SK-N-SH (cell line): ENCODE data around the gene THSD4. TPM values are rescaled to one million over a fixed set of nuclear protein-coding genes. Genes with fewer than 3 reads are reported as not detected.

Experiments used
- CTCF ChIA-PET: fragments of 300-600, 350-600 bp; formaldehyde crosslinking; extraction: SDS; loops from one replicate; lab custom pipeline; 2021; lab: Yijun Ruan, JAX
- POLR2A ChIA-PET: fragments of 350-600 bp; sonication (Branson Sonifier 250); formaldehyde crosslinking; extraction: SDS; loops from one replicate; lab custom pipeline; 2020; ENCODE audit warnings: antibody characterized with exemption, inconsistent platforms; lab: Yijun Ruan, JAX
- DNase-seq: peaks from one replicate; pipeline ENCODE4 v3.0.0; 2012
- H2AFZ ChIP-seq: fragments of 200-600 bp; sonication (generic); 2 replicates; pipeline ENCODE4 v1.8.1; 2016; ENCODE audit warnings: antibody characterized with exemption, mild to moderate bottlenecking, low read depth
- H3F3A ChIP-seq: fragments of 200-600 bp; sonication (generic); replicated peaks from 2 replicates; pipeline ENCODE3; 2016; ENCODE audit warnings: antibody characterized with exemption, mild to moderate bottlenecking; ENCODE audit not compliant: insufficient read depth
- H3K27ac ChIP-seq, 2 experiments: fragments of 200-500 bp in 1 of 2; fragments of 200-600 bp in 1 of 2; sonication (Bioruptor generic) in 1 of 2; sonication (generic), shearing (Covaris generic) in 1 of 2; 2 replicates each; pipeline versions ENCODE4 v1.5.1 to v1.6.1; 2014 to 2016; ENCODE audit warnings: low read depth in 2 of 2, inconsistent platforms in 1 of 2, low read length in 1 of 2, mild to moderate bottlenecking in 1 of 2, mixed read lengths in 1 of 2
- H3K27me3 ChIP-seq: fragments of 200-600 bp; sonication (generic), shearing (Covaris generic); 2 replicates; pipeline ENCODE4 v1.6.1; 2016; ENCODE audit warnings: mixed run types; ENCODE audit not compliant: insufficient read depth
- H3K36me3 ChIP-seq, 2 experiments: fragments of 200-500 bp in 1 of 2; fragments of 200-600 bp in 1 of 2; sonication (Bioruptor generic) in 1 of 2; sonication (generic) in 1 of 2; replicated peaks in 1 of 2; 2 replicates each; pipeline versions ENCODE3 to v1.5.1; 2014 to 2016; ENCODE audit warnings: low read length in 1 of 2, mild to moderate bottlenecking in 1 of 2; ENCODE audit not compliant: insufficient read depth in 2 of 2, control insufficient read depth in 1 of 2
- H3K4me1 ChIP-seq, 2 experiments: fragments of 200-500 bp in 1 of 2; fragments of 200-600 bp in 1 of 2; sonication (Bioruptor generic) in 1 of 2; sonication (generic), shearing (Covaris generic) in 1 of 2; 2 replicates each; pipeline versions ENCODE4 v1.5.1 to v1.6.1; 2014 to 2016; ENCODE audit warnings: low read depth in 1 of 2, low read length in 1 of 2, mixed run types in 1 of 2; ENCODE audit not compliant: insufficient read depth in 2 of 2, control insufficient read depth in 1 of 2
- H3K4me2 ChIP-seq: fragments of 200-600 bp; sonication (generic), shearing (Covaris generic); 2 replicates; pipeline ENCODE4 v1.6.1; 2017; ENCODE audit warnings: mixed run types
- H3K4me3 ChIP-seq, 2 experiments: fragments of 200-500 bp in 1 of 2; fragments of 200-600 bp in 1 of 2; sonication (Bioruptor generic) in 1 of 2; sonication (generic), shearing (Covaris generic) in 1 of 2; 2 replicates each; pipeline versions ENCODE4 v1.5.1 to v1.8.1; 2014 to 2016; ENCODE audit warnings: low read depth in 2 of 2, inconsistent platforms in 1 of 2, low read length in 1 of 2, mild to moderate bottlenecking in 1 of 2, mixed read lengths in 1 of 2, moderate library complexity in 1 of 2
- H3K79me2 ChIP-seq: fragments of 200-600 bp; sonication (generic); 2 replicates; pipeline ENCODE4 v1.8.1; 2017; ENCODE audit warnings: mild to moderate bottlenecking; ENCODE audit not compliant: insufficient read depth
- H3K9ac ChIP-seq: fragments of 200-600 bp; sonication (generic); 2 replicates; pipeline ENCODE4 v1.6.1; 2017; ENCODE audit warnings: mixed run types
- H3K9me2 ChIP-seq: fragments of 200-600 bp; sonication (generic); 2 replicates; pipeline ENCODE4 v1.6.1; 2017; ENCODE audit warnings: mixed run types
- H3K9me3 ChIP-seq: fragments of 200-600 bp; sonication (generic); 2 replicates; pipeline ENCODE4 v1.6.1; 2017; ENCODE audit warnings: mixed run types, mild to moderate bottlenecking, moderate library complexity
- H4K20me1 ChIP-seq: fragments of 200-600 bp; sonication (generic); 2 replicates; pipeline ENCODE4 v1.6.1; 2017; ENCODE audit warnings: mild to moderate bottlenecking, mixed run types; ENCODE audit not compliant: insufficient read depth
- EZH2phosphoT487 ChIP-seq: fragments of 200-600 bp; sonication (generic); IDR thresholded peaks from 2 replicates; pipeline ENCODE4 v1.6.1; 2017; ENCODE audit warnings: low read depth, mixed run types, mild to moderate bottlenecking, antibody characterized with exemption, moderate library complexity, borderline replicate concordance
- FOSL2 ChIP-seq: IDR thresholded peaks from 2 replicates; pipeline ENCODE4 v1.4.0; 2012; ENCODE audit warnings: low read depth, mild to moderate bottlenecking, moderate library complexity, borderline replicate concordance
- GABPA ChIP-seq: IDR thresholded peaks from 2 replicates; pipeline ENCODE4 v1.4.0; 2012; ENCODE audit warnings: low read depth, mild to moderate bottlenecking
- NRF1 ChIP-seq: IDR thresholded peaks from 2 replicates; pipeline ENCODE4 v1.6.1; 2012; ENCODE audit warnings: low read depth, mild to moderate bottlenecking, low read length
- RCOR1 ChIP-seq: fragments of 150-350 bp; IDR thresholded peaks from 2 replicates; pipeline ENCODE4 v1.6.1; 2017; ENCODE audit warnings: antibody characterized with exemption, low read length
- RFX5 ChIP-seq: IDR thresholded peaks from 2 replicates; pipeline ENCODE4 v1.6.1; 2012; ENCODE audit warnings: mild to moderate bottlenecking, improper control_type of control experiment, low read length
- TAF1 ChIP-seq: IDR thresholded peaks from 2 replicates; pipeline ENCODE4 v1.6.1; 2012; ENCODE audit warnings: low read depth, mild to moderate bottlenecking, low read length, moderate library complexity, borderline replicate concordance
- TCF12 ChIP-seq: IDR thresholded peaks from 2 replicates; pipeline ENCODE4 v1.4.0; 2012
- WGBS: methylation state at CpG from one replicate; pipeline ENCODE4 v1.1.6; 2017; ENCODE audit warnings: low lambda C conversion rate; 5-methylcytosine and 5-hydroxymethylcytosine counted together
- polyA plus RNA-seq, 3 experiments: library from polyadenylated mRNA; depleted of rRNA; stranded (reverse); fragments of >200 nt; gene quantifications; 2 replicates each; pipeline ENCODE4 v1.2.3, GENCODE V29; 2012
- TF ChIP-seq, protein P1 (sequence below): IDR thresholded peaks from 2 replicates; pipeline ENCODE4 v1.6.1; 2012; ENCODE audit warnings: mild to moderate bottlenecking, low read depth, low read length, moderate library complexity
- TF ChIP-seq, protein P2 (sequence below): IDR thresholded peaks from 2 replicates; pipeline ENCODE4 v1.4.0; 2012; ENCODE audit warnings: low read depth, borderline replicate concordance
- TF ChIP-seq, protein P3 (sequence below): IDR thresholded peaks from 2 replicates; pipeline ENCODE4; 2012
- TF ChIP-seq, protein P4 (sequence below): fragments of 150-350 bp; IDR thresholded peaks from 2 replicates; pipeline ENCODE4 v1.6.1; 2016; ENCODE audit warnings: mild to moderate bottlenecking, low read depth, low read length

THSD4 gene
- polyA plus RNA-seq, 1 of the 3 experiments (the other 2 are of a cell fraction), result 79.1 TPM

DNA sequence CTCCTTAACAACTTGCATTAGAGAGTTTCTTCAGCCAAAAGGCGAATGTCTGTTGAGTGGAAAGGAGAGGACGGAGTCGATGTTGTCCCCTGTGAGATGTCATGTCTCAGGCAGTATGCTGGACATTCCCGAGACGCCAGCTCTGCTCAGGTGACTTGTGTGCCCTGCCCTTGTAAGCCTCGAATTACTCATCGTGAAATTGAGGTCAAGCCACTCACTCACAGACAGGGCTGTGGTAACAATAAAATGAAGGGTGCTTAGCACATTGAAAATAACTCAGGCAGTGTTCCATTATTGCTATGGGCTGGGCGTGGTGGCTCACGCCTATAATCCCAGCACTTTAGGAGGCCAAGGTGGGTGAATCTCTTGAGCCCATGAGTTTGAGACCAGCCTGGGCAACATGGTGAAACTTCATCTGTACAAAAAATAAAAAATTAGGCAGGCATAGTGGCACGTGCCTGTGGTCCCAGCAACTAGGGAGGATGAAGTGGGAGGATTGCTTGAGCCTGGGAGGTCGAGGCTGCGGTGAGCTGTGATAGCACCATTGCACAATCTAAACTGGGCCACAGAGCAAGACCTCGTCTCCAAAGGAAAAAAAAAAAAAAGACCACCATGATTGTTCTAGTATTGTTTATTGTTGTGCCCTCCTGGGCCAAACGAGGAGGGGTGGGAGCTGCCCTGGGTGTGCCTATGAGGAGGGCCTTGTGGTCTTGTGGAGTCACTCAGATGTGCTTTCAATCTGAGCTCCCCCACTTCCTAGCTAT is 214.4 kb downstream of the THSD4 start:
- WGBS, result 91% methylated on average over 14 of the region's 14 CpGs
- Histone ChIP-seq H3K79me2 (peaks cover 4% of the 10 kb centered on the region; the same call in 1 of the 2 replicates), H3K4me3 (no peak overlapping the region), H3K9me3 (no peaks in the 10 kb centered on the region), H3F3A (peaks cover 6% of the 10 kb centered on the region), H3K36me3 (peaks cover 0 to 7% of the 10 kb centered on the region in 2 experiments), H4K20me1 (no peaks in the 10 kb centered on the region), H3K27me3 (no peaks in the 10 kb centered on the region), H3K4me2 (no peak overlapping the region), H3K4me1 (peaks cover 13 to 18% of the 10 kb centered on the region in 2 experiments; a peak in 3 of 4 replicates), H2AFZ (no peak overlapping the region), H3K9ac (no peak overlapping the region), H3K27ac (peak overlapping the region in 1 of 2 experiments; percentile 36; a peak in 1 of 4 replicates), H3K9me2 (no peaks in the 10 kb centered on the region)
- ChIA-PET POLR2A (no interaction called here), CTCF (interaction anchor here (1.1 to 1.5 kb wide), 2 partner anchors 214 to 318 kb away, joined by 3 read pairs; partner anchors contain the start of gene THSD4)
- TF ChIP-seq, protein P1, sequence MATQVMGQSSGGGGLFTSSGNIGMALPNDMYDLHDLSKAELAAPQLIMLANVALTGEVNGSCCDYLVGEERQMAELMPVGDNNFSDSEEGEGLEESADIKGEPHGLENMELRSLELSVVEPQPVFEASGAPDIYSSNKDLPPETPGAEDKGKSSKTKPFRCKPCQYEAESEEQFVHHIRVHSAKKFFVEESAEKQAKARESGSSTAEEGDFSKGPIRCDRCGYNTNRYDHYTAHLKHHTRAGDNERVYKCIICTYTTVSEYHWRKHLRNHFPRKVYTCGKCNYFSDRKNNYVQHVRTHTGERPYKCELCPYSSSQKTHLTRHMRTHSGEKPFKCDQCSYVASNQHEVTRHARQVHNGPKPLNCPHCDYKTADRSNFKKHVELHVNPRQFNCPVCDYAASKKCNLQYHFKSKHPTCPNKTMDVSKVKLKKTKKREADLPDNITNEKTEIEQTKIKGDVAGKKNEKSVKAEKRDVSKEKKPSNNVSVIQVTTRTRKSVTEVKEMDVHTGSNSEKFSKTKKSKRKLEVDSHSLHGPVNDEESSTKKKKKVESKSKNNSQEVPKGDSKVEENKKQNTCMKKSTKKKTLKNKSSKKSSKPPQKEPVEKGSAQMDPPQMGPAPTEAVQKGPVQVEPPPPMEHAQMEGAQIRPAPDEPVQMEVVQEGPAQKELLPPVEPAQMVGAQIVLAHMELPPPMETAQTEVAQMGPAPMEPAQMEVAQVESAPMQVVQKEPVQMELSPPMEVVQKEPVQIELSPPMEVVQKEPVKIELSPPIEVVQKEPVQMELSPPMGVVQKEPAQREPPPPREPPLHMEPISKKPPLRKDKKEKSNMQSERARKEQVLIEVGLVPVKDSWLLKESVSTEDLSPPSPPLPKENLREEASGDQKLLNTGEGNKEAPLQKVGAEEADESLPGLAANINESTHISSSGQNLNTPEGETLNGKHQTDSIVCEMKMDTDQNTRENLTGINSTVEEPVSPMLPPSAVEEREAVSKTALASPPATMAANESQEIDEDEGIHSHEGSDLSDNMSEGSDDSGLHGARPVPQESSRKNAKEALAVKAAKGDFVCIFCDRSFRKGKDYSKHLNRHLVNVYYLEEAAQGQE, result no peak
- TF ChIP-seq FOSL2, result no peak
- no peak for TF ChIP-seq RFX5
- TF ChIP-seq RCOR1, result no peak
- no peak for TF ChIP-seq GABPA
- TF ChIP-seq, protein P2, sequence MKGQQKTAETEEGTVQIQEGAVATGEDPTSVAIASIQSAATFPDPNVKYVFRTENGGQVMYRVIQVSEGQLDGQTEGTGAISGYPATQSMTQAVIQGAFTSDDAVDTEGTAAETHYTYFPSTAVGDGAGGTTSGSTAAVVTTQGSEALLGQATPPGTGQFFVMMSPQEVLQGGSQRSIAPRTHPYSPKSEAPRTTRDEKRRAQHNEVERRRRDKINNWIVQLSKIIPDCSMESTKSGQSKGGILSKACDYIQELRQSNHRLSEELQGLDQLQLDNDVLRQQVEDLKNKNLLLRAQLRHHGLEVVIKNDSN, result no peak
- no peak for TF ChIP-seq TCF12
- TF ChIP-seq TAF1, result no peak
- no peak for TF ChIP-seq NRF1
- TF ChIP-seq, protein P3, sequence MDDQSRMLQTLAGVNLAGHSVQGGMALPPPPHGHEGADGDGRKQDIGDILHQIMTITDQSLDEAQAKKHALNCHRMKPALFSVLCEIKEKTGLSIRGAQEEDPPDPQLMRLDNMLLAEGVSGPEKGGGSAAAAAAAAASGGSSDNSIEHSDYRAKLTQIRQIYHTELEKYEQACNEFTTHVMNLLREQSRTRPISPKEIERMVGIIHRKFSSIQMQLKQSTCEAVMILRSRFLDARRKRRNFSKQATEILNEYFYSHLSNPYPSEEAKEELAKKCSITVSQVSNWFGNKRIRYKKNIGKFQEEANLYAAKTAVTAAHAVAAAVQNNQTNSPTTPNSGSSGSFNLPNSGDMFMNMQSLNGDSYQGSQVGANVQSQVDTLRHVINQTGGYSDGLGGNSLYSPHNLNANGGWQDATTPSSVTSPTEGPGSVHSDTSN, result no peak
- no peak for TF ChIP-seq EZH2phosphoT487
- TF ChIP-seq, protein P4, sequence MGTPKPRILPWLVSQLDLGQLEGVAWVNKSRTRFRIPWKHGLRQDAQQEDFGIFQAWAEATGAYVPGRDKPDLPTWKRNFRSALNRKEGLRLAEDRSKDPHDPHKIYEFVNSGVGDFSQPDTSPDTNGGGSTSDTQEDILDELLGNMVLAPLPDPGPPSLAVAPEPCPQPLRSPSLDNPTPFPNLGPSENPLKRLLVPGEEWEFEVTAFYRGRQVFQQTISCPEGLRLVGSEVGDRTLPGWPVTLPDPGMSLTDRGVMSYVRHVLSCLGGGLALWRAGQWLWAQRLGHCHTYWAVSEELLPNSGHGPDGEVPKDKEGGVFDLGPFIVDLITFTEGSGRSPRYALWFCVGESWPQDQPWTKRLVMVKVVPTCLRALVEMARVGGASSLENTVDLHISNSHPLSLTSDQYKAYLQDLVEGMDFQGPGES, result no peak
- no peak for DNase-seq
